ENCODE data around the gene MAP3K9. TPM values are rescaled to one million over a fixed set of nuclear protein-coding genes. Genes with fewer than 3 reads are reported as not detected.

Gene MAP3K9
- total and polyA plus RNA-seq, 7 donors = 0.36 to 4.7 (median 0.60) TPM

DNA sequence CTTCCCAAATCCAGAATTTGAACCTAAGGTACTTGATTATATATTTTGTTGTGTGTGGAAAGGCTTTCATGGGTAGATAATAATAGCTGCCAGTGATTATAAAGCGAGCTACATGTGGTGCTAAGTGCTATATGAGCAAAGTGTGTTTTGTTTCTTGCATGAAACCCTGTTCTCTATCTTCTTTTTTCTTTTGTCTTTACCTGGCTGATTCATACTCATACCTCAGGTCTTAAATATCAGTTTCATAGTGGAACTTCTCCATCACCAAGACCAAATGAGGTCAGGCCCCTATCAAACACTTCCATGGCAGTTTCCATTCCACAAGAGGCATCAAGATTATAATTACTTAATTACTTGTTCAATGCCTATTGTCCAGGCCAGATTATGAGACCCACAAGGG is 6.9 kb downstream of the MAP3K9 start:
- TF ChIP-seq, protein P1, sequence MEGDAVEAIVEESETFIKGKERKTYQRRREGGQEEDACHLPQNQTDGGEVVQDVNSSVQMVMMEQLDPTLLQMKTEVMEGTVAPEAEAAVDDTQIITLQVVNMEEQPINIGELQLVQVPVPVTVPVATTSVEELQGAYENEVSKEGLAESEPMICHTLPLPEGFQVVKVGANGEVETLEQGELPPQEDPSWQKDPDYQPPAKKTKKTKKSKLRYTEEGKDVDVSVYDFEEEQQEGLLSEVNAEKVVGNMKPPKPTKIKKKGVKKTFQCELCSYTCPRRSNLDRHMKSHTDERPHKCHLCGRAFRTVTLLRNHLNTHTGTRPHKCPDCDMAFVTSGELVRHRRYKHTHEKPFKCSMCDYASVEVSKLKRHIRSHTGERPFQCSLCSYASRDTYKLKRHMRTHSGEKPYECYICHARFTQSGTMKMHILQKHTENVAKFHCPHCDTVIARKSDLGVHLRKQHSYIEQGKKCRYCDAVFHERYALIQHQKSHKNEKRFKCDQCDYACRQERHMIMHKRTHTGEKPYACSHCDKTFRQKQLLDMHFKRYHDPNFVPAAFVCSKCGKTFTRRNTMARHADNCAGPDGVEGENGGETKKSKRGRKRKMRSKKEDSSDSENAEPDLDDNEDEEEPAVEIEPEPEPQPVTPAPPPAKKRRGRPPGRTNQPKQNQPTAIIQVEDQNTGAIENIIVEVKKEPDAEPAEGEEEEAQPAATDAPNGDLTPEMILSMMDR (IDR thresholded peaks at IDR 0.05) = no peak
- TF ChIP-seq POLR2A (IDR thresholded peaks at IDR 0.05) = no peak
- TF ChIP-seq EP300 (IDR thresholded peaks at IDR 0.05) = no peak
- no peak for TF ChIP-seq POLR2AphosphoS5 (IDR thresholded peaks at IDR 0.05)
- Histone ChIP-seq H3K4me1 (no peaks in the 10 kb centered on the region), H3K27ac (no peak overlapping the region), H3K36me3 (no peaks in the 10 kb centered on the region), H3K4me3 (no peak overlapping the region), H3K9me3 (no peaks in the 10 kb centered on the region), H3K27me3 (peaks cover 0 to 40% (median 18%) of the 10 kb centered on the region in 3 donors)
- intact Hi-C loops (cut with DNase I) = no loop called here
- DNase-seq = no peak
- 94 to 97% methylated on average over 1 of the region's 1 CpG for WGBS, 2 donors

DNA sequence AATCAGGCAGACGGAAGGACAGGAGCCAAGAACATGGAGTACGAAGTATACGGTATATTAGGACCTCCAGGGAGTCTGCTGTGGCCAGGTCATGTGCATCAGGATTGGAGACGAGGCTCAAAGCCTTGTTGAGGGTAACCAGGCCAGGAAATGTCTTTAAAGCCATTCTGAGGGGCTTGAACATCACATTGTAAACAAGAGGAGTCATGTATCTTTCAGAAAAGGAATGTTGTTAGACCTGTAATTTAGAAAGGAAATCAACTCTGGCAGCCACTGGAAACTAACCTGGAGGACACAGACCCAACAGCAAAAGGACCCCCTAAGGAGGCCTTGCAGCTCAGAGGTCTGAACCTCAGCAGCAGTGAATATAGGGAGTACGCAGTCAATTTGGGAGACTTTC is 7.5 kb downstream of the MAP3K9 start:
- 88 to 95% methylated on average over 5 of the region's 5 CpGs for WGBS, 2 donors
- no peaks in the 10 kb centered on the region for H3K36me3 ChIP-seq
- no peak overlapping the region for H3K27ac ChIP-seq
- peaks cover 0 to 35% (median 13%) of the 10 kb centered on the region in 3 donors for H3K27me3 ChIP-seq
- intact Hi-C loops (cut with DNase I) = no loop called here
- DNase-seq = no peak
- TF ChIP-seq POLR2A (IDR thresholded peaks at IDR 0.05) (no peak), POLR2AphosphoS5 (IDR thresholded peaks at IDR 0.05) (no peak), EP300 (IDR thresholded peaks at IDR 0.05) (no peak)
- TF ChIP-seq, protein P1 (IDR thresholded peaks at IDR 0.05) = no peak
- no peaks in the 10 kb centered on the region for H3K4me1 ChIP-seq
- H3K4me3 ChIP-seq = no peak overlapping the region
- no peaks in the 10 kb centered on the region for H3K9me3 ChIP-seq

DNA sequence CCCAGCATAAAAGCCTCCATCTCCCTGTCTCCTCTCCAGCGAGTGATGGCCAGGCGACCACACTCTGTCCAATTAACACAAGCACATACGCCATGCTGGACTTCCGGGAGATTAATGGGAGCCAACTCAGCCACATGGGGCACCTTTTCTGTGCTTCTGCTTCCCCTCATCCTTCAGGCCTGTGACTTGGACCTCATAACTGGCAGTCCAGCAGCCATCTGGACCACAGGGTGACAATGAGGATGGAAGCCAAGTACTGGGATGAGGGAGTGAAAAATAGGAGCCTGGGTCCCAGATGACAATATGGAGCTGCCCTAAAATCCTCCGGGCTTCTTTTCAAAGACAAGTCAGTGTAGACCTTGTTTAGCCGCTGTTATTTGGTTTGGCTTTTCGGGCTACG is 12.8 kb downstream of the MAP3K9 start:
- WGBS, 2 donors = 95 to 97% methylated on average over 8 of the region's 8 CpGs
- no peaks in the 10 kb centered on the region for H3K27me3 ChIP-seq
- no peaks in the 10 kb centered on the region for H3K4me1 ChIP-seq
- TF ChIP-seq POLR2A (IDR thresholded peaks at IDR 0.05) (no peak), POLR2AphosphoS5 (IDR thresholded peaks at IDR 0.05) (no peak), EP300 (IDR thresholded peaks at IDR 0.05) (no peak)
- TF ChIP-seq, protein P1 (IDR thresholded peaks at IDR 0.05) = no peak
- H3K9me3 ChIP-seq = no peaks in the 10 kb centered on the region
- intact Hi-C loops (cut with DNase I) = no loop called here
- H3K27ac ChIP-seq = no peak overlapping the region
- DNase-seq = no peak
- H3K4me3 ChIP-seq = no peak overlapping the region
- H3K36me3 ChIP-seq = no peaks in the 10 kb centered on the region

DNA sequence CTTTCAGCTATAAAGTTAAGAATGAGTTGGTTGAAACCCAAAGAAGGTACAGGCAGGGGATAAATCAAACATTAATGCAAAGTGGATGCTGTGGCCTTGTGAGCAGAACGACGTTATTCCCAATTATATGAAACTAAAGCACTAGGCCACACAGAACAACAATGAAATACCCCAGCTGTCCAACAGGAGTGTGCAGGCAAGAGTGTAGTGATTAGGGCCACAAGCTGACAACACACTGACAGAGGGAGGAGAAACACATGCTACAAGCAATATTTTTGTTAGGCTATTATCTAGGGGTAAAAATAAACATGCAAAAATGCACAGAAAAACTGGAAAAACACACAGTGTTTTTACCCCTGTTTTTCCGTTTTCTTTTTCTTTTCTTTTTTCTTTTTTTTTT is 15.0 kb downstream of the MAP3K9 start:
- Histone ChIP-seq H3K4me1 (peaks cover 0 to under 1% (median 0%) of the 10 kb centered on the region in 4 donors), H3K9me3 (no peaks in the 10 kb centered on the region), H3K4me3 (no peak overlapping the region), H3K27me3 (no peaks in the 10 kb centered on the region), H3K36me3 (no peaks in the 10 kb centered on the region), H3K27ac (no peak overlapping the region)
- DNase-seq = no peak
- intact Hi-C loops (cut with DNase I) = no loop called here
- TF ChIP-seq EP300 (IDR thresholded peaks at IDR 0.05) (no peak), POLR2A (IDR thresholded peaks at IDR 0.05) (no peak), POLR2AphosphoS5 (IDR thresholded peaks at IDR 0.05) (no peak)
- TF ChIP-seq, protein P1 (IDR thresholded peaks at IDR 0.05) = no peak
- 76 to 80% methylated on average over 3 of the region's 3 CpGs for WGBS, 2 donors

DNA sequence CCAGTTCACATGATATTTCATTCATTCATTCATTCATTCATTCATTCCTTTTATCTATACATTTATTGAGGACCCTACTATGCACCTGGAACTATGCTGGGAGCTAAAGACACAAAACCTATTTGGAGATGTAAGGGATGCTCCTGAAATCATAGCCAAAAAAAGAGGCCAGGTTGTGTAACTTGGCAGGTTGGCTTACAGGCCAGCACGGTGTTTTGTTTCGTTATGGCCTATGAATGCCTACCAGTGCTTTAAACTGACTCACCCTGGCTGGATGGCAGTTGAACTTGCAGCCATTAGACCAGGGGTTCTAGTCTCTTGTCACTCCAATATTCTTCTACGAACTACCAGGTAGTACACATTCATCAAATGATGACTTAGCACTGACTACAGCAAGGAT is 15.7 kb downstream of the MAP3K9 start:
- Histone ChIP-seq H3K36me3 (no peaks in the 10 kb centered on the region), H3K27me3 (no peaks in the 10 kb centered on the region), H3K4me3 (no peak overlapping the region), H3K4me1 (peaks cover 0 to 6% (median 0%) of the 10 kb centered on the region in 4 donors), H3K9me3 (no peaks in the 10 kb centered on the region), H3K27ac (no peak overlapping the region)
- TF ChIP-seq, protein P1 (IDR thresholded peaks at IDR 0.05) = no peak
- TF ChIP-seq EP300 (IDR thresholded peaks at IDR 0.05) = no peak
- TF ChIP-seq POLR2A (IDR thresholded peaks at IDR 0.05) = no peak
- TF ChIP-seq POLR2AphosphoS5 (IDR thresholded peaks at IDR 0.05) = no peak
- intact Hi-C loops (cut with DNase I) = no loop called here
- 79 to 95% methylated on average over 3 of the region's 3 CpGs for whole genome bisulfite sequencing, 2 donors
- no peak for DNase-seq

Measured in sigmoid colon (tissue), 7 donors.